Measurements from ENCODE around the gene ERBB4. TPM values are rescaled to one million over a fixed set of nuclear protein-coding genes. Genes with fewer than 3 reads are reported as not detected.

ERBB4 gene
- total and polyA plus RNA-seq, 2 of the 8 experiments (the other 6 are each of a cell fraction or from before 2014, with no cell fraction given): 0.34 to 1.3 TPM

DNA sequence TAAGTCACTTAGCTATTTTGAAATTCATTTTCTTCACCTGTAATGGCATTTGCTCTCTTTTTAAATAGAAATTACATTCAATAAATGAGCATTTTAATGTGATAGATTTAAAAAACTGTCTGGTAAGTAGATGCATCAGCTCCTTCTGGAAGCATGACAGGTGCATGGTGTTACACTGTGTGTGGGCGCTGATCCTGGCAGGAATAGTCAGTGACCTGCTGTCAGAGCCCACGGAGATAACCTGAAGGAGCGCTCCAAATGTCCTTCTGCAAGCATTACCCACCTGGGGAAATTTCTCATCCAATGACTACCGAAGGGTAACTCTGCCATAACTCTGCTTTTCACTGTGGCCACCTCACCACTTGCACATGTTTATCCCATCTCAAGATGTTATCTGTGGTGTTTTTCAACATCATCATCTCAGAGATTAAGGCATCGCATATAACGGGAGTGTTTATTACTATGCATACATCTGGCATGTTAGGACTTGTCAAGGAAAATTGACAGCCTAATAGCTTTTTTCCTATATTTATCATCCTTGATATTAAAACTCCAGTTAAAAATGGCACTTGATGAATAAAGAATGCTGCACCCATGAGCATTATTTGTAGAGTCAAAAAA, 637.3 kb downstream of the ERBB4 start (continued):
- TF ChIP-seq RXRA (IDR thresholded peaks at IDR 0.05; ENCODE audit: insufficient read depth, low read depth, low read length): no peak
- TF ChIP-seq TEAD4 (IDR thresholded peaks at IDR 0.05; ENCODE audit: low read depth, low read length): no peak
- TF ChIP-seq PHF8 (conservative IDR thresholded peaks at IDR 0.05; ENCODE audit: low read depth, low read length): no peak
